HS-5 (cell line): ENCODE data around the gene ADAMTS17.

Experiments
- DNase-seq: peaks from one replicate; pipeline ENCODE4 v3.0.0-alpha.2; 2012; ENCODE audit warnings: low read depth

The ADAMTS17 gene

DNA sequence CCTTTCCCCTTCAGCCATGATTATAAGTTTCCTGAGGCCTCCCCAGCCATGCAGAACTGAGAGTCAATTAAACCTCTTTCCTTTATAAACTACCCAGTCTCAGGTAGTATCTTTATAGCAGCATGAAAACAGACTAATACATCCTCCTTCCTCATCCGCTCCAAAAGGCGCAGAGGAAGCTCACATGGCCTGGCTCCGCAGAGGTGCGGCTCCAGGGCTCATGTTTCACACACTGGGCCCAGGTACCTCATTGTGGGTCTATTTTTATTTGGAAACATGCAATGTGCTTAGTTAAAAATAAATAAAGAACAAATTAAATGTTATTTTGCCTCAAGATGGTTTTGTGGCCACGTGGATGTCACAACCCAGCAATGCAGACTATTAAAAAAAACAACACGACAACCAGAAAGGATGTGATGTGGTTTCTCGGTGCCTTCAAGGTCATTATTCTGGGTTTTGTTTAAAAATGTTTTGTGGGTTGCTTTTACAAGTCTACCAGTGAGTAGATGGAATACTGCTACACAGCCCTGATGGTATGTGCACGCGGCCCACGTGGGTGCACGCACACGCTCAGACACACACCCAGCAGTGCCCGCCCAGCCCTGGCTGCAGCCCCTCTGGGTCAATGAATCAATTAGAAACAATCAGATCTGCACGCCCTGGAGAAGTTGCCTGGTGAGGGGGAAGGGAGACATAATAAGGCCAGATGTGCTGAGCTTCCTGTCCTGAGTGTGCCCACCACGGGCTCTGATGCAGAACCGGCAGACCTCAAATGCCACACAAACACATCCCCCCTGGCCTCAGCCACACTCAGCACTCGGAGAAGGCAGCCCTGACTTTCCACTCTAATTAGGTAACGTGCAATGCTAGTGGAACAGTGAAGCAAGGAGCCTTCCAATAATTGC, 140.1 kb downstream of the ADAMTS17 start:
- DNase-seq: no peak

- DNase-seq: no peak
Observed at GRCh38 chr15:100200287-100200880, 141.4 kb downstream of the ADAMTS17 start.

GRCh38 chr15:100199711-100200286, 142.0 kb downstream of the ADAMTS17 start:
- no peak for DNase-seq

GRCh38 chr15:100198442-100198841, 143.3 kb downstream of the ADAMTS17 start:
- DNase-seq: no peak

GRCh38 chr15:100196326-100197058, 145.3 kb downstream of the ADAMTS17 start:
- no peak for DNase-seq

GRCh38 chr15:100194996-100195395, 146.8 kb downstream of the ADAMTS17 start:
- DNase-seq: no peak

- no peak for DNase-seq
Observed at GRCh38 chr15:100193277-100193860, 148.4 kb downstream of the ADAMTS17 start.

GRCh38 chr15:100192097-100193080, 149.4 kb downstream of the ADAMTS17 start:
- no peak for DNase-seq

GRCh38 chr15:100191161-100191560, 150.6 kb downstream of the ADAMTS17 start:
- DNase-seq: no peak

- no peak for DNase-seq
Observed at GRCh38 chr15:100190675-100191074, 151.1 kb downstream of the ADAMTS17 start.

GRCh38 chr15:100189849-100190248, 151.9 kb downstream of the ADAMTS17 start:
- DNase-seq: no peak

- DNase-seq: no peak
Observed at GRCh38 chr15:100189319-100189718, 152.5 kb downstream of the ADAMTS17 start.

GRCh38 chr15:100187677-100188076, 154.1 kb downstream of the ADAMTS17 start:
- DNase-seq: no peak

DNA sequence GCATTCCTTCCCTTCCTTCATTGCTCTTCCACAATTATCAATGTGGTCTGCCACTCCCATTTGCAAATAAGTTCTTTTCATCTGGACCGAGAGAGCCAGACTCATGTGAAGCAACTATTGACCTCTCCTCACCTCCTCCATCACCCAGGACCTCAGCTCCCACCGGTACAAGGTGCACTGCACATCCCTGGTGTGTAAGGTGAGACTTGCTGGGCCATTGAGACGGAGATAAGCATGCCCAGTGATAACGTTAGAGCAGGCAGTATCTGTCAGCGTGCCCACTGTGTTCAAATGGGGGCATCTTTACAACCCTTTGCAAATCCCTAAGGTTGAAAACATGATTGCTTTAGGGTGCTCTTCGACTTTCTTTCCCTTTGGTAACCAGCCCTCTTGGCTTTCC, 154.8 kb downstream of the ADAMTS17 start:
- DNase-seq: no peak

DNA sequence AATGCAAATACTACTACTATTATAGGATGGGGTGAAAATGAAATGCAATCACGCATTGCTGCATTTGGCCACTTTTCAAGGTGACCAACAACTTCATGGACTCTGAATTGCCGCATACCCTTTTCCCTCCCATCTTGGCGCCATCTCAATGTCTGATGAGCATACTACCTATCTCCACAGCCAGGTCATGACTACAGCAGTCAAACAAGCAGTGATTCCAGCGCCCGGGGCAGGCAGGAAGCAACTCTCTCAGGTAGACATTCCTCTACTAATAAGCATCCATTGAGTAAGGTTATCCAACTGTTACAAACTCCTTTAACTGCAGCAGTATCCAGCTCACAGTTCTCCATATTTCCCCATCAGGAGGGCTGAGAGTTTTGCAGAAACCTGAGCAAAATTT, 155.4 kb downstream of the ADAMTS17 start:
- DNase-seq: no peak

- no peak for DNase-seq
Observed at GRCh38 chr15:100183921-100184495, 157.8 kb downstream of the ADAMTS17 start.

GRCh38 chr15:100180921-100181320, 160.9 kb downstream of the ADAMTS17 start:
- no peak for DNase-seq

DNA sequence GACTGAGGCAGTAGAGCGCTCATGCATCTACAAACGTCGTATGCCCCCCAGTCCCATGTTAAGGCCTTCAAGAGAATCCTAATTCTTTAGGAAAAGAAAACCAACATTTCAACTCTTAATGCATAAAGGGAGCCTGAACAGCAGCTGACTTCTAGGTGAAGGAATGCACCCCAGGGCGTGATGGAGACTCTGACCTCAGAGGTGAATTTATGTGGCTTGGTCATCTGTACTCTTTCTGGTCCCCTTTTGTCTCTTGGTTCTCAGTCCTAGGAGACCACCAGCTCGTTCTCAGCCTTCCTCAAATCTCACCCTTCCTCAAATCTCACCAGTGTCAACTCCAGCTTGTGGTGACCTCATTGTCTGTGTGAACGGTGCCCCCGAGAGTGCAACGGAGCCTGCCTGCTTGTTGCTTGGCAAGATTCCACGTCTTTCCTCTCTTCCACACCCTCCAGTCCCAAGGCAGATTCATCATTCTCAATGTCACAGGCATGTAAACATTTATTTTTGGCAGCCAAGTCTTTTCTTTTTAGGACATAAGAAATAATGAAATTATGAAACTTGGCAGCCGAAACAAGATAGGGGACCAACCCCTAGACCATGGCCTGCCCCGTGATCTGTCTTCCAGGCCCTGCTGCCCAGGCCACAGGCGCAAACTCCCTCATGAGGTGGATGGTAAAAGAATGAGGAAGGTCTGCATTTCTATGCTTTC, 166.2 kb downstream of the ADAMTS17 start:
- no peak for DNase-seq

- DNase-seq: no peak
Observed at GRCh38 chr15:100174904-100175275, 166.9 kb downstream of the ADAMTS17 start.
